ENCODE results near the gene FRZB.

DNA sequence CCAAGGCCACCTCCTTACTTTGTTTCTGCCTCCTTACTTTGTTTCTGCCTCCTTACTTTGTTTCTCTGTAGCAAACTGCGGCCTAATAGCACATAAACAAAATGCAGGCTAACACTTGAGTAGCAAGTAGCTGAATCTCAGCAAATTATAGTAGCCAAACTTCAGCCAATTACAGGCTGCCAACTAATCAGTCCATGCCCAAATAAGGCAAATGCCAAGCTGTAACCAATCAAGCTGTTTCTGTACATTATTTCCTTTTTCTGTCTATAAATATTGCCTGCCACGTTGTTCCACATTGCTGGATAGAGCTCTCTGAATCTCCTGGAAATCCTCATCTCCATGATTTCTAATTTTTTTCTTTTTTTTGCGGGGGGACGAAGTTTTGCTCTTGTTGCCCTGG is 28.7 kb upstream of the FRZB start:
- TF ChIP-seq ZNF274 (IDR thresholded peaks at IDR 0.05; ENCODE audit: low read depth, low read length): no peak
- TF ChIP-seq SUZ12 (IDR thresholded peaks at IDR 0.05; ENCODE audit: extremely low read depth, insufficient read depth, insufficient read length): no peak

Data from NT2/D1 (cell line).